T1000 (cell line): Measurements from ENCODE around the gene C19orf44.
"Not testable (repeated sequence)": the region's sequence is repeated elsewhere in the genome, so short reads cannot be mapped to it uniquely, and the experiment has no call there.

Source experiments
- DNase-seq: peaks from one replicate; lab custom pipeline; 2025; ENCODE audit warnings: mixed read lengths; lab: John Stamatoyannopoulos, UW

The C19orf44 gene

GRCh38 chr19:16467581-16467980 lies 28.6 kb upstream of the C19orf44 start:
- no peak for DNase-seq

- no peak for DNase-seq
Measured at GRCh38 chr19:16470541-16470910, 25.7 kb upstream of the C19orf44 start.

- no peak for DNase-seq
Measured at GRCh38 chr19:16470911-16471811, 25.0 kb upstream of the C19orf44 start.

- not testable (repeated sequence) for DNase-seq
Measured at GRCh38 chr19:16472559-16472899, 23.7 kb upstream of the C19orf44 start.

GRCh38 chr19:16472992-16473391 lies 23.2 kb upstream of the C19orf44 start:
- no peak for DNase-seq

- no peak for DNase-seq
Measured at GRCh38 chr19:16473875-16474392, 22.3 kb upstream of the C19orf44 start.

- DNase-seq: no peak
Measured at GRCh38 chr19:16476401-16476800, 19.8 kb upstream of the C19orf44 start.

GRCh38 chr19:16477311-16477710 lies 18.9 kb upstream of the C19orf44 start:
- DNase-seq: no peak

GRCh38 chr19:16482745-16483144 lies 13.4 kb upstream of the C19orf44 start:
- DNase-seq: no peak

- DNase-seq: not testable (repeated sequence)
Measured at GRCh38 chr19:16486476-16486875, 9.7 kb upstream of the C19orf44 start.

GRCh38 chr19:16496613-16496983 lies 404 bp downstream of the C19orf44 start:
- no peak for DNase-seq

- no peak for DNase-seq
Measured at GRCh38 chr19:16497042-16497441, 848 bp downstream of the C19orf44 start.

GRCh38 chr19:16497837-16498236 lies 1.6 kb downstream of the C19orf44 start:
- DNase-seq: no peak

- no peak for DNase-seq
Measured at GRCh38 chr19:16504271-16504670, 8.1 kb downstream of the C19orf44 start.

- not testable (repeated sequence) for DNase-seq
Measured at GRCh38 chr19:16506161-16506560, 10.0 kb downstream of the C19orf44 start.

GRCh38 chr19:16506961-16507360 lies 10.8 kb downstream of the C19orf44 start:
- DNase-seq: no peak

GRCh38 chr19:16508546-16508945 lies 12.4 kb downstream of the C19orf44 start:
- DNase-seq: no peak

GRCh38 chr19:16509141-16510061 lies 13.2 kb downstream of the C19orf44 start:
- DNase-seq: no peak

GRCh38 chr19:16512611-16513010 lies 16.4 kb downstream of the C19orf44 start:
- DNase-seq: not testable (repeated sequence)

- no peak for DNase-seq
Measured at GRCh38 chr19:16514383-16515019, 18.3 kb downstream of the C19orf44 start.

- no peak for DNase-seq
Measured at GRCh38 chr19:16516381-16516780, 20.2 kb downstream of the C19orf44 start.

GRCh38 chr19:16516923-16517610 lies 20.9 kb downstream of the C19orf44 start:
- DNase-seq: no peak
